ENCODE data around the gene DTX1. TPM values are rescaled to one million over a fixed set of nuclear protein-coding genes. Genes with fewer than 3 reads are reported as not detected.
"Not testable (repeated sequence)": the region's sequence is repeated elsewhere in the genome, so short reads cannot be mapped to it uniquely, and the experiment has no call there.

DTX1 gene
- total RNA-seq, 2 experiments from 2014 or later = 0.55 to 0.57 TPM

DNA sequence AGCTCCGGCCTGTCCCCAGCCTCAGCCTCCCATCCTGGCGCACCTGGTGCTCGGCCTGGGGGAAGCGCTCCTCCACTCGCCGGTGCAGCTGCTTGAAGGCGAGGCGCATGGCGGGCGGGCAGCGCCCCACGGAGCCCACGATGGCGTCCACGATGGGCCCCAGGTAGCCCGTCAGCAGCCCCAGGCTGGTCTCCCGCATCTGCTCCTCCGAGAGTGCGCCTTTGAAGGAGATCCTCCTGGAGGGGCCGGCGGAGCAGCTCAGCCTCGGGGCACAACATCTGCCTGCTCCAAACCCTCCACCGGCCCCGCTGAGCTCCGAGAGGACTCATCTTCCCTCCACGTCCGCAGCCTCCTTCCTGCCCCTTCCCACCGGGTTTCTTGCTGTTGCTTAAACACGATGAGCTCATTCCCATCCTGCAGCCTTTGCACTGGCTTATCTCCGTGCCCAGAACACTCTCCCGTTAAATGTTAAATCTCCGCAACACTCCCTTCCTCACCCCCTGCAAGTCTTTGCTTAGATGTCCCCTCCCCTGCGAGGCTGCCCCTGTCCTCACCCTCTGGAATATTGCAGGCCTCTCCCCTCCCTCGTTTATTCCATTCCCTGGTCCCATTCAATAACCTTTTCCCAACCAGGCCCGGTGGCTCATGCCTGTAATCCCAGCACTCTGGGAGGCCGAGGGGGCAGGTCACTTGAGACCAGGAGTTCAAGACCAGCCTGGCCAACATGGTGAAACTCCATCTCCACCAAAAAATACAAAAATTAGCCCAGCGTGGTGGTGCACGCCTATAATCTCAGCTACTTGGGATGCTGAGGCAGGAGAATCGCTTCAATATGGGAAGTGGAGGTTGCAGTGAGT, 55.7 kb downstream of the DTX1 start:
- no peaks in the 10 kb centered on the region for H3K36me3 Mint-ChIP-seq
- DNase-seq = no peak
- H3K4me3 Mint-ChIP-seq = no peak overlapping the region
- no peaks in the 10 kb centered on the region for H3K9me3 Mint-ChIP-seq
- H3K27me3 Mint-ChIP-seq = peaks cover 6% of the 10 kb centered on the region
- no peak for ATAC-seq (ENCODE audit: low read depth)
- H3K27ac Mint-ChIP-seq = no peak overlapping the region
- POLR2A ChIA-PET = no interaction called here
- peaks cover 8% of the 10 kb centered on the region for H3K4me1 Mint-ChIP-seq

DNA sequence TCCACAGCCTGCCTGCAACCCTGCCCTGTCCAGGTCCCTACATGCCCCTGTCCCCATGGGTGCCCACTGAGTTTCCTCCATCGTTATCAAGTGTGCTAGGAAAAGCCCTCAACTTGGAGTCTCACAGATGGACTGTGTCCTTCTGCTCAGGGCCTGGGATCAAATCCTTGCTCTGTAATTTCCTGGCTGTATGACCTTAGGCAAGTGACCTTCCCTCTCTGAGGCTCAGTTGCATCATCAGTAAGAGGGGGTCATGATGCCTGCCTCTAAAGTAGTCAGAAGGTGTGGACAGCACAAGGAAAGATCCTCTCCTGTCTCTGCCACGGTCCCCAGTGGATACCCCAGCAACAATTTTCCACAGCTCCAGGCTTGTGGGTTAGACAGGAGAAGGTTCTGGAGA, 56.9 kb downstream of the DTX1 start:
- Mint-ChIP-seq H3K4me3 (no peak overlapping the region), H3K4me1 (peaks cover 8% of the 10 kb centered on the region), H3K27ac (no peak overlapping the region), H3K27me3 (peaks cover 4% of the 10 kb centered on the region), H3K36me3 (no peaks in the 10 kb centered on the region), H3K9me3 (no peaks in the 10 kb centered on the region)
- no peak for DNase-seq
- POLR2A ChIA-PET = no interaction called here
- ATAC-seq (ENCODE audit: low read depth) = no peak

DNA sequence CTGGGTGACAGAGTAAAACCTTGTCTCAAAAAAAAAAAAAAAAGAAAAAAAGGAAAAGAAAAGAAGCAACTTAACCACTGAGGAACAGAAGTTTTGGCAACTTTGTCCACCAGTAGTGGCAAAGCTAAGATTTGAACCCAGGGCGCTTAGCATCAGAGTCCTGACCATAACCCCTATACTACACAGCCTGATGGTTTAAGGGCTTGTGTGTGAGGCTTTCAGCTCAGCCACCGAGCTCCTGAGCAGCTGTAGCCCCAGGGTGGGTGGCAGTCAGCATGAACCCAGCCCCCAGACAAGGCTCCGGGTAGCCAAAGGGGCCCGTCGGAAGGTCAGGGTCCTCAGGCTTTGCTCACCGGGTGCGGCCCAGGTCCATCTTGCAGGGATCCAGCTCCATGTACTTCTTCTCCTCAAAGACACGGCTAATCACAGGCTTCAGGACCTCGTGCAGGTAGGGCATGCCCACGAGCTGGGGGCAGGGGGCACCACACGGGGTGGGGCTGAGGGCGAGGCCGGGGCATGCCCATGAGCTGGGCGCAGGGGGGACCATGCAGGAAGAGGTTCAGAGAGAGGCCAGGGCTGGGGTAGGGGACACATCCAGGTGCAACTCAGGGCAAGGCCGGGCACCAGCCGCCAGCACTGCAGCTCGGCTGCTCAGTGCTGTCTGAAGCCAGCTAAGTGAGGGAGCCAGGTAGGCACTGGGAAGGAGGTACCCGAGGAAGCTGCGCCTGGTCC, 58.1 kb downstream of the DTX1 start:
- ATAC-seq (ENCODE audit: low read depth) (no peak), DNase-seq (no peak)
- no peak overlapping the region for H3K4me3 Mint-ChIP-seq
- H3K4me1 Mint-ChIP-seq = peaks cover 8% of the 10 kb centered on the region
- no peaks in the 10 kb centered on the region for H3K9me3 Mint-ChIP-seq
- POLR2A ChIA-PET = no interaction called here
- peaks cover 2% of the 10 kb centered on the region for H3K27me3 Mint-ChIP-seq
- no peaks in the 10 kb centered on the region for H3K36me3 Mint-ChIP-seq
- H3K27ac Mint-ChIP-seq = no peak overlapping the region

DNA sequence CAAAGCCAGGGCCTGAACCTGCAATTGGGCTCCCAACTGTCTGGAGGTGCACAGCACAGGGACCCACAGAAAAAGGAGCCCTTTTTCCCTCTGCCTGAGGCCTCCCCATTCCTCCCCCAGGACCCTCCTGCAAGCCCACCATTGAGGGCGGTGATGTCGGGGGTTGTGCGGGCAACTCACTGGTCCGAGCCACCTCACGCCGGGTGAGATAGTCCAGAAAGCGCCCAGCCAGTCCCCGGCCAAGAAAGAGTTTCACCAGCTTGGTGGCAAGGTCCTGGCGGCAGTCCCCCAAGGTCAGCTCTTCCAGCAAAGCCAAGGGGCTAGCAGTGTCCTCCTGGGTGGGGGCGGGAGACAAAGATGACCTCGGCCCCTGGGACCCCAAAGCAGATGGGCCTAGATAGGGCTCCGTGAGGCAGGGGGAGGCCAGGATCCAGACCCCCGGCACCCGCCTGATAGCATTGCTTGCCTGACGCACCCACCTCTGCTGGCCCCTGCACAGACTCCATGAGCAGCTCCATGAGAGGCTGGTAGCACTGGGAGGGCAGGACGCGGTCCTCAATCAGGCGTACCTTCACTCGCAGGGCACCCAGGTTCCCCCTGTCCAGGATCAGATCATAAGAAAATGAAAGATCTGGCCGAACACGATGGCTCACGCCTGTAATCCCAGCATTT, 59.1 kb downstream of the DTX1 start:
- H3K9me3 Mint-ChIP-seq = no peaks in the 10 kb centered on the region
- no peak overlapping the region for H3K4me3 Mint-ChIP-seq
- POLR2A ChIA-PET = no interaction called here
- H3K27ac Mint-ChIP-seq = no peak overlapping the region
- H3K27me3 Mint-ChIP-seq = peaks cover 2% of the 10 kb centered on the region
- DNase-seq (no peak), ATAC-seq (ENCODE audit: low read depth) (no peak)
- H3K4me1 Mint-ChIP-seq = no peaks in the 10 kb centered on the region
- H3K36me3 Mint-ChIP-seq = no peaks in the 10 kb centered on the region

DNA sequence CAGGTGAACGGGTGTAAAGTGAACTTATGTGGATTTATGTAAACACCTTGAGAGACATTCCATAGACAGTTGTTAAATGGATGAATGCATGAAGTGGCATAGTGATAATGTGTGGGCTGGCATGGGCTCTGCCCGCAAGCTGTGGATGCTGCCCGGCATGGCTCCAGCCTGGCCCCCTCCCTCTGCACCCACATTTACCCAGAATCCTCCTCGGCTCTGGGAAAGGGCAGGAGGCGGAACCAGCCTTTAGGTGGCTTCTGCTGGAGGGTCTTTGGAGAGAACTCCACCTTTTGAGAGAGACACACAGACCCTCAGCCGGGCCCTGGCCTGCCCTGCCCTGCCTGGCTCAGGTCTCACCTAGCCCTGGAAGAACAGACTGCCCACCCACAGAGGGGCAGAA, 60.3 kb downstream of the DTX1 start:
- no peaks in the 10 kb centered on the region for H3K9me3 Mint-ChIP-seq
- peaks cover 2% of the 10 kb centered on the region for H3K27me3 Mint-ChIP-seq
- no peaks in the 10 kb centered on the region for H3K36me3 Mint-ChIP-seq
- H3K4me1 Mint-ChIP-seq = no peaks in the 10 kb centered on the region
- no peak overlapping the region for H3K27ac Mint-ChIP-seq
- POLR2A ChIA-PET = no interaction called here
- DNase-seq (no peak), ATAC-seq (ENCODE audit: low read depth) (no peak)
- H3K4me3 Mint-ChIP-seq = no peak overlapping the region

DNA sequence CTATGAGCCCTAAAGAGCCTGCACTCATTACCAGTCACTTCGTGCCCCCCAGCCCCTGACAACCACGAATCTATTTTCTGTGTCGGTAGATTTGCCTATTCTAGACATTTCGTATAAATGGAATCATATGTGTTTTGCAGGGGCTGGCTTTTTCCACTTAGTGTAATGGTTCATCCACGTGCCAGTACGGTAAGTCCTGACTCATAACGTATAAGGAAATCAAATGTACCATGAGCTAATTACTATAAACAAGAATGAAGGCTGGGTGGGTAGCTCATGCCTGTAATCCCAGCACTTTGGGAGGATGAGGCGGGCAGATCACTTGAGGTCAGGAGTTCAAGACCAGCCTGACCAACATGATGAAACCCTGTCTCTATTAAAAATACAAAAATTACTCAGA, 61.2 kb downstream of the DTX1 start:
- POLR2A ChIA-PET; ATAC-seq (ENCODE audit: low read depth); DNase-seq; H3K27me3 Mint-ChIP-seq; H3K36me3 Mint-ChIP-seq; H3K27ac Mint-ChIP-seq; H3K9me3 Mint-ChIP-seq; H3K4me1 Mint-ChIP-seq; H3K4me3 Mint-ChIP-seq: not testable (repeated sequence)

DNA sequence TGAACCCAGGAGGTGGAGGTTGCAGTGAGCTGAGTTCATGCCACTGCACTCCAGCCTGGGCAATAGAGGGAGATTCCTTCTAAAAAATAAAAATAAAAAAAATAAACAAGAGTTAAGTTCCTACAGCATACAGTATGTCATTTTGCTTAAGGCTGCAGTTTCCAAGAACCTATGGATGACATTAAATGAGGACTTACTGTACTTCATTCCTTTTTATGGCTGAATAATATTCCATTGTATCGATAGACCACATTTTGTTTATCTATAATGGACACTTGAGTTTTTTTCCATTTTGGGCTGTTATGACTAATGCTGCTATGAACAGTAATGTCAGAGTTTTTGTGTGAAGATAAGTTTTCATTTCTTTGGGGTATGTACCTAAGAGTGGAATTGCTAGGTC, 61.6 kb downstream of the DTX1 start:
- H3K27ac Mint-ChIP-seq = no peak overlapping the region
- DNase-seq (no peak), ATAC-seq (ENCODE audit: low read depth) (no peak)
- no peaks in the 10 kb centered on the region for H3K9me3 Mint-ChIP-seq
- POLR2A ChIA-PET = no interaction called here
- H3K36me3 Mint-ChIP-seq = no peaks in the 10 kb centered on the region
- H3K27me3 Mint-ChIP-seq = peaks cover 6% of the 10 kb centered on the region
- H3K4me1 Mint-ChIP-seq = no peaks in the 10 kb centered on the region
- H3K4me3 Mint-ChIP-seq = no peak overlapping the region

DNA sequence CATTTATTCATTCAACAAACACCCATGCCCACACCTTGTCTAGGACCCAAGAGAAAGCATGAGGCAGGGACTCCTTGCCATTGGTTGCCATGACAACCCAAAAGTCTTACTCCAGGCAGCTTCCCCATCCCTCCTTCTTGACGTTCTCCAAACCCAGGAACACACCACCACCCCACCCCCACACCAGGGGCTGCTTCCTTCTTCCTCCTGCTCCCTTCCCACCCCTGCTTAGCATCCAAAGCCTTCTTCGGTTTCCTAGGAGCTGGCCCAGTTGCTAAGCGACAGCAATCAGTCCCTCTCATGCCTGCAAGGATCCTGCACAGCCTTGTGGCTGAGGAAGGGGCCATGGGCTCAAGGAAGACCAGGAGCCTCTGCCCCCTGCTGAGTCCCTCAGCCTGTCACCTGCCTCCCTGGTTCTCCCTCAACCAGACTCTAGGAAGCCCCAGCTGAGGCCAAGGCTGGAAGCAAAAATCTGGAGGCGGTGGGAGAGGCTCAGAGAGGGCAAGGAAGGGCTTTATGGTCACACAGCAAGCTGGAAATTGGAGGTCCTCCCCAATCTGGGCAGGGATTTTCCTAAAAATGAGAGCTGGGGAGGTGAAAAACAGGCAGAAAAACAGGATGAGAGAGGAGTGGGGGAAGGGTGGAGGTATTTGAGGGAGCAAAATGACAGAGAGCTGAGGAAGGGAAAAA, 63.6 kb downstream of the DTX1 start:
- H3K36me3 Mint-ChIP-seq = no peaks in the 10 kb centered on the region
- H3K27me3 Mint-ChIP-seq = peaks cover 13% of the 10 kb centered on the region
- no peaks in the 10 kb centered on the region for H3K9me3 Mint-ChIP-seq
- DNase-seq (no peak), ATAC-seq (ENCODE audit: low read depth) (no peak)
- no peak overlapping the region for H3K27ac Mint-ChIP-seq
- no peak overlapping the region for H3K4me3 Mint-ChIP-seq
- no peaks in the 10 kb centered on the region for H3K4me1 Mint-ChIP-seq
- POLR2A ChIA-PET = no interaction called here

DNA sequence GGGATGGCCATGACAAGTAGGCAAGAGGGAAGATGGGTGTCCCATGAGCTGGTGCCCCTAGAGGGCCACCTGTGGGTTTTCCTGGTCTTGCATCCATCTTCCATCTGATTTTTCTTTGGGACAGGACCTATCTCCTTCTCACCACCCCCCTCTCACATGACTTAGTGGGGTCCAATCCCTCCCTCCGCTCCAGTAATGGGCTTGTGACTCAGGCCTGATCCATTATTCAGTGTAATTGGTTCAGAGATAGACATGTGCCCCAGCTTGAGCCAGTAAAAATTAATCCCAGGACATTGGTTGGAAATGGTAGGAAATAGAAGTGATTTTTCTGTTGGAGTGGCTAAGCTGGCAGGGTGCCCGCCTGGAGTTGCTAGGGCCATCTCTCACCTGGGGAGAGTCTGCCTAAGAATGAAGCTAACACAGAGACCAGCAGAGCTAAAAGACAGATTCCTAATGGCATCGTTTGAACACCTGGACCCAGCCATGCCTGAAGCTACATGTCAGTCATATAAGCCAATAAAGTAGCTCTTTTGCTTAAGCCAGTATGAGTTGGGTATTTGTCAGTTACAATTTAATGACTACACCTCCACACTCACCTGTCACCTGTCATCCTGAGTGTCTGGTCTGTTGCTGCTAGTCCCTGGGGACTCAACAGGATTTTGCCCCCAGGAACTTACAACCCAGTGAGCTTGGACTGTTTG, 64.3 kb downstream of the DTX1 start:
- POLR2A ChIA-PET = no interaction called here
- Mint-ChIP-seq H3K9me3 (no peaks in the 10 kb centered on the region), H3K4me3 (no peak overlapping the region), H3K27ac (no peak overlapping the region), H3K4me1 (no peaks in the 10 kb centered on the region), H3K27me3 (peaks cover 13% of the 10 kb centered on the region), H3K36me3 (no peaks in the 10 kb centered on the region)
- DNase-seq = no peak
- ATAC-seq (ENCODE audit: low read depth) = no peak

DNA sequence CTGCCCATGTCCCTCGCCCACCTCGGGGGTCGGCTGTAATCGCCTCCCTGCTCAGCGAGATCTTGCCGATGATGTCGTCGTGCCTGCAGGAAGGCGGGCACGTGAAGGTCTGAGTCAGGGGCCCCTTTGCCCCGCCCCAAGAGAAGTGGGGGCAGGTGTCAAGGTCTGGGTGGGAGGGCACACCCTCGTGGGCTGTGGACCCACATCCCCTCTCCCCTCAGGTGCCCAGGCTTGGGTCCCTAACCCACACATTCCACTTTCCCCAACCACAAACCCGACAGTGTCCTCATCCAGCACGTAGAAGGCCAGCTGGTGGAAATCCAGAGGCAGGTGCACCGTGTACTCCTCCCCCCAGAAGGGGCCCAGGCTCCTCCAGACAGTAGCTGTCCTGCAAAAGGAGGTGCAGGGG, 71.3 kb downstream of the DTX1 start:
- no peak overlapping the region for H3K4me3 Mint-ChIP-seq
- no peaks in the 10 kb centered on the region for H3K36me3 Mint-ChIP-seq
- peaks cover 5% of the 10 kb centered on the region for H3K4me1 Mint-ChIP-seq
- DNase-seq (no peak), ATAC-seq (ENCODE audit: low read depth) (no peak)
- peaks cover 16% of the 10 kb centered on the region for H3K27me3 Mint-ChIP-seq
- H3K9me3 Mint-ChIP-seq = no peaks in the 10 kb centered on the region
- H3K27ac Mint-ChIP-seq = no peak overlapping the region
- POLR2A ChIA-PET = no interaction called here

DNA sequence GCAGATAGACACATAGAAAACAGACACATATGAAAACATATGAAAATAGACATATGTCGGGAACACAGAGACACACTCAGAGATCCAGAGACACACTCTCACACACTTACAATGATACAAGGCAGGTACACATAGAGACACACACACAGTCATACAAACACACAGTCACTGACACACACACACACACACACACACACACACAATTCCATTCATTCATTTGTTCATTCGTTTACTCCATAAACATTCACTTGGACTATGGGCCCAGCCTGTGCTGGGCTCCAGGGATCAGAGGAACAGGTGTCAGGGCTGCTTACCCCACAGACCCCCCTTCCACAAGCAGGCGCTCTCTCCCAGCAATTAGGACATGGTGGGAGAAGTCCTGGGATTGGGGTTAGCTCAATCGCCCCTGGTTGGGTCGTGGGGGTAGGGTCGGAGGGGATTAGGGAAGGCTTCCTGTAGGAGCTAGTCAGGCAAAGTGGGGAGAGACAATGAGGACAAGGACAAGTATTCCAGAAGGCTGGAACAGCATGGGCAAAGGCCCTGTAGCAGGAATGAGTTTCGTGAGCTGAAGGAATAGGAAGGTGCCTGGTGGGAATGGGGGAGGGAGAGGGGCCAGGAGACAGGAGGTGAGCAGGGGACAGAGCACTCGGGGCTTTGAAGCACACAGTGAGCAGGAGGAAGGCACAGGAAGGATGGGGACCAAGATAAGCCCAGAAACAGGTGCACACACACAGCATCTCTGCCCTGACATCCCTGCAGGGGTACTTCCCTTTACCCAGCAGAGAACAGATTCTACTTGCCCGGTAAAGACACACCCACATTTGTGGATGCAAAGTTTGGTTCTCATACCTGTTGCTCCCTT, 72.5 kb downstream of the DTX1 start:
- DNase-seq = no peak
- POLR2A ChIA-PET = interaction anchor here (0.6 kb wide), 1 partner anchor 12 kb away, joined by 4 read pairs; no protein-coding TSS in a partner anchor
- Mint-ChIP-seq H3K4me3 (no peak overlapping the region), H3K27me3 (peaks cover 10% of the 10 kb centered on the region), H3K27ac (no peak overlapping the region), H3K36me3 (no peaks in the 10 kb centered on the region), H3K9me3 (no peaks in the 10 kb centered on the region), H3K4me1 (peaks cover 5% of the 10 kb centered on the region)
- ATAC-seq (ENCODE audit: low read depth) = peak; percentile 31

All from activated naive CD8-positive, alpha-beta T cell treated with anti-CD3 and anti-CD28 coated beads, Interleukin-2, amount 10 ng/mL, durations not matched to agents 7 days and 5 days (primary cell).